T-helper 1 cell treated with Interleukin-12 subunit alpha and Interleukin-12 subunit beta and Interleukin-4 antibody, amounts not matched to agents 30 μg/mL and 1 μg/mL, for 36 hours (primary cell): ENCODE data around the gene FRS3.
A peak's percentile ranks its signal among the peaks of the same experiment; 100 is the strongest.

Experiments used
- H3K27ac Mint-ChIP-seq: one replicate; pipeline ENCODE4 v1.8.0; 2021; ENCODE audit warnings: mild to moderate bottlenecking, mixed read lengths
- H3K27me3 Mint-ChIP-seq: one replicate; pipeline ENCODE4 v1.8.0; 2021; ENCODE audit warnings: low read depth, mixed read lengths
- H3K36me3 Mint-ChIP-seq: one replicate; pipeline ENCODE4 v1.8.0; 2021; ENCODE audit warnings: low read depth, mixed read lengths
- H3K4me1 Mint-ChIP-seq: one replicate; pipeline ENCODE4 v1.8.0; 2021; ENCODE audit warnings: low read depth, mixed read lengths
- H3K4me3 Mint-ChIP-seq: one replicate; pipeline ENCODE4 v1.8.0; 2021; ENCODE audit warnings: mild to moderate bottlenecking, moderate library complexity, mixed read lengths
- H3K9me3 Mint-ChIP-seq: one replicate; pipeline ENCODE4 v1.8.0; 2021; ENCODE audit warnings: mixed read lengths

Gene FRS3

GRCh38 chr6:41784581-41785171 lies 5.0 kb upstream of the FRS3 start:
- Mint-ChIP-seq H3K36me3 (peaks cover 7% of the 10 kb centered on the region), H3K4me1 (peaks cover 18% of the 10 kb centered on the region), H3K9me3 (no peaks in the 10 kb centered on the region), H3K27me3 (peaks cover 9% of the 10 kb centered on the region), H3K27ac (peak overlapping the region; percentile 20), H3K4me3 (no peak overlapping the region)

- H3K36me3 Mint-ChIP-seq = peaks cover 1% of the 10 kb centered on the region
- no peak overlapping the region for H3K27ac Mint-ChIP-seq
- no peaks in the 10 kb centered on the region for H3K9me3 Mint-ChIP-seq
- H3K4me1 Mint-ChIP-seq = peaks cover 17% of the 10 kb centered on the region
- H3K4me3 Mint-ChIP-seq = no peak overlapping the region
- H3K27me3 Mint-ChIP-seq = peaks cover 9% of the 10 kb centered on the region
These were observed 3.5 kb upstream of the FRS3 start for GRCh38 chr6:41783106-41783780.

GRCh38 chr6:41781366-41781730 lies 1.6 kb upstream of the FRS3 start:
- peak overlapping the region; percentile 66 for H3K4me3 Mint-ChIP-seq
- H3K36me3 Mint-ChIP-seq = no peaks in the 10 kb centered on the region
- H3K27ac Mint-ChIP-seq = no peak overlapping the region
- no peaks in the 10 kb centered on the region for H3K9me3 Mint-ChIP-seq
- H3K4me1 Mint-ChIP-seq = peaks cover 17% of the 10 kb centered on the region
- peaks cover 9% of the 10 kb centered on the region for H3K27me3 Mint-ChIP-seq

GRCh38 chr6:41780551-41781365 lies 1.1 kb upstream of the FRS3 start, which contains the start of gene PRICKLE4:
Gene PRICKLE4, plus strand, starts transcription at chr6:41780782. Its CDS starts 2,692 bp downstream, at chr6:41783474.
- Mint-ChIP-seq H3K36me3 (no peaks in the 10 kb centered on the region), H3K27me3 (peaks cover 9% of the 10 kb centered on the region), H3K4me1 (peaks cover 16% of the 10 kb centered on the region), H3K27ac (peak within 1 kb of the TSS; percentile 36), H3K9me3 (no peaks in the 10 kb centered on the region), H3K4me3 (peak within 1 kb of the TSS; percentile 89)

- Mint-ChIP-seq H3K9me3 (no peaks in the 10 kb centered on the region), H3K4me3 (peak overlapping the region; percentile 94), H3K27ac (peak overlapping the region; percentile 74), H3K36me3 (peaks cover 4% of the 10 kb centered on the region), H3K27me3 (peaks cover 9% of the 10 kb centered on the region), H3K4me1 (peaks cover 16% of the 10 kb centered on the region)
These were observed 364 bp downstream of the FRS3 start for GRCh38 chr6:41779336-41779735.

- peaks cover 16% of the 10 kb centered on the region for H3K4me1 Mint-ChIP-seq
- H3K27me3 Mint-ChIP-seq = peaks cover 9% of the 10 kb centered on the region
- H3K9me3 Mint-ChIP-seq = no peaks in the 10 kb centered on the region
- H3K36me3 Mint-ChIP-seq = peaks cover 5% of the 10 kb centered on the region
- peak overlapping the region; percentile 74 for H3K27ac Mint-ChIP-seq
- H3K4me3 Mint-ChIP-seq = peak overlapping the region; percentile 94
These were observed 805 bp downstream of the FRS3 start for GRCh38 chr6:41778895-41779294.

GRCh38 chr6:41777551-41778285 lies 2.0 kb downstream of the FRS3 start:
- no peak overlapping the region for H3K27ac Mint-ChIP-seq

GRCh38 chr6:41775293-41775882 lies 4.3 kb downstream of the FRS3 start:
- no peak overlapping the region for H3K4me3 Mint-ChIP-seq
- no peaks in the 10 kb centered on the region for H3K27me3 Mint-ChIP-seq
- no peak overlapping the region for H3K27ac Mint-ChIP-seq
- H3K9me3 Mint-ChIP-seq = no peaks in the 10 kb centered on the region
- peaks cover 12% of the 10 kb centered on the region for H3K36me3 Mint-ChIP-seq
- peaks cover 8% of the 10 kb centered on the region for H3K4me1 Mint-ChIP-seq

More at GRCh38 chr6:41777551-41778285, 2.0 kb downstream of the FRS3 start:
- peaks cover 5% of the 10 kb centered on the region for H3K36me3 Mint-ChIP-seq
- no peak overlapping the region for H3K4me3 Mint-ChIP-seq
- peaks cover 16% of the 10 kb centered on the region for H3K4me1 Mint-ChIP-seq
- H3K9me3 Mint-ChIP-seq = no peaks in the 10 kb centered on the region
- peaks cover 5% of the 10 kb centered on the region for H3K27me3 Mint-ChIP-seq

- no peaks in the 10 kb centered on the region for H3K9me3 Mint-ChIP-seq
- no peak overlapping the region for H3K27ac Mint-ChIP-seq
- peaks cover 6% of the 10 kb centered on the region for H3K4me1 Mint-ChIP-seq
- no peak overlapping the region for H3K4me3 Mint-ChIP-seq
- H3K36me3 Mint-ChIP-seq = peaks cover 12% of the 10 kb centered on the region
- no peaks in the 10 kb centered on the region for H3K27me3 Mint-ChIP-seq
These were observed 4.9 kb downstream of the FRS3 start for GRCh38 chr6:41774841-41775240.

- Mint-ChIP-seq H3K27ac (no peak overlapping the region), H3K9me3 (no peaks in the 10 kb centered on the region), H3K4me3 (no peak overlapping the region), H3K27me3 (no peaks in the 10 kb centered on the region), H3K36me3 (peaks cover 12% of the 10 kb centered on the region), H3K4me1 (peaks cover 8% of the 10 kb centered on the region)
These were observed 8.4 kb downstream of the FRS3 start for GRCh38 chr6:41771058-41771983.

- H3K9me3 Mint-ChIP-seq = no peaks in the 10 kb centered on the region
- no peak overlapping the region for H3K27ac Mint-ChIP-seq
- no peaks in the 10 kb centered on the region for H3K27me3 Mint-ChIP-seq
These were observed 9.2 kb downstream of the FRS3 start for GRCh38 chr6:41770381-41771057.

GRCh38 chr6:41769376-41769775 lies 10.3 kb downstream of the FRS3 start:
- Mint-ChIP-seq H3K27ac (no peak overlapping the region), H3K4me3 (no peak overlapping the region), H3K9me3 (no peaks in the 10 kb centered on the region), H3K27me3 (no peaks in the 10 kb centered on the region), H3K36me3 (peaks cover 9% of the 10 kb centered on the region), H3K4me1 (peaks cover 8% of the 10 kb centered on the region)

More at GRCh38 chr6:41770381-41771057, 9.2 kb downstream of the FRS3 start:
- Mint-ChIP-seq H3K4me3 (no peak overlapping the region), H3K4me1 (peaks cover 8% of the 10 kb centered on the region), H3K36me3 (peaks cover 12% of the 10 kb centered on the region)
